K562 (cell line): ENCODE measurements around the gene BTG2. TPM values are rescaled to one million over a fixed set of nuclear protein-coding genes. Genes with fewer than 3 reads are reported as not detected.

Experiments used
- CTCF ChIP-seq, 3 experiments: IDR thresholded peaks in 2 of 3; conservative IDR thresholded peaks in 1 of 3; 2 replicates each; pipeline ENCODE4 v1.5.1; 2011 to 2012; ENCODE audit warnings: low read length in 3 of 3, mild to moderate bottlenecking in 3 of 3, control low read depth in 2 of 3, improper control_type of control experiment in 1 of 3, inconsistent platforms in 1 of 3, low read depth in 1 of 3, mixed read lengths in 1 of 3, moderate library complexity in 1 of 3; ENCODE audit not compliant: insufficient read depth in 2 of 3
- DDX20 ChIP-seq: fragments of 450-650 bp; IDR thresholded peaks from 2 replicates; pipeline ENCODE4 v1.6.1; 2016; ENCODE audit warnings: missing genetic modification characterization, low read depth, mild to moderate bottlenecking, missing compliant biosample characterization, moderate library complexity
- MAFF ChIP-seq: IDR thresholded peaks from 2 replicates; pipeline ENCODE4 v1.6.1; 2012; ENCODE audit warnings: low read length, improper control_type of control experiment
- MYC ChIP-seq, 2 experiments: fragments of 250-450 bp in 1 of 2; sonication (Bioruptor Pico) in 1 of 2; IDR thresholded peaks; 2 replicates each; pipeline versions ENCODE4 v1.5.1 to v1.6.1; 2012 to 2021; ENCODE audit warnings: low read depth in 2 of 2, borderline replicate concordance in 1 of 2, improper control_type of control experiment in 1 of 2, low read length in 1 of 2, mild to moderate bottlenecking in 1 of 2, moderate library complexity in 1 of 2
- NBN ChIP-seq: fragments of 450-650 bp; IDR thresholded peaks from 2 replicates; pipeline ENCODE4 v1.6.1; 2016; ENCODE audit warnings: low read depth, mild to moderate bottlenecking
- PPARD ChIP-seq: fragments of 250-450 bp; sonication (Bioruptor Pico); IDR thresholded peaks from 2 replicates; pipeline ENCODE4 v1.8.0; 2022; ENCODE audit warnings: inconsistent platforms, mild to moderate bottlenecking, moderate library complexity
- RB1 ChIP-seq: fragments of 450-650 bp; IDR thresholded peaks from 2 replicates; pipeline ENCODE4 v1.6.1; 2017; ENCODE audit warnings: low read depth, mild to moderate bottlenecking
- SPI1 ChIP-seq: IDR thresholded peaks from 2 replicates; pipeline ENCODE4 v1.6.1; 2011; ENCODE audit warnings: low read depth, low read length, control low read depth, borderline replicate concordance
- SREBF1 ChIP-seq: fragments of 150-350 bp; IDR thresholded peaks from 2 replicates; pipeline ENCODE4 v1.6.1; 2014; ENCODE audit warnings: antibody characterized with exemption, low read depth, low read length, borderline replicate concordance
- SRSF3 ChIP-seq: fragments of 200-400 bp; formaldehyde crosslinking; IDR thresholded peaks from 2 replicates; pipeline ENCODE4 v1.6.1; 2016; ENCODE audit warnings: mild to moderate bottlenecking, low read length, moderate library complexity; ENCODE audit not compliant: insufficient read depth
- ZNF445 ChIP-seq: fragments of 250-450 bp; sonication (Bioruptor Pico); IDR thresholded peaks from 2 replicates; pipeline ENCODE4 v1.4.0; 2020; ENCODE audit warnings: low read depth, mild to moderate bottlenecking, moderate library complexity
- polyA plus RNA-seq, 8 experiments: library from polyadenylated mRNA; depleted of rRNA in 4 of 8; stranded (reverse) in 5 of 8; unstranded in 3 of 8; fragments of >200 nt; fragmentation: Nextera tagmentation in 2 of 8; fragmentation: Illumina TruSeq in 1 of 8; extraction: Ambion mirVana in 2 of 8; extraction: Trizol in 1 of 8; gene quantifications; 2 replicates each; pipeline versions ENCODE4 v1.2.1 to v1.2.3, GENCODE V29; 2011 to 2014; ENCODE audit warnings: inconsistent platforms in 1 of 8, missing spikeins in 1 of 8
- total RNA-seq, 7 experiments: library from RNA; depleted of rRNA in 6 of 7; stranded (reverse); fragments of >200 nt in 6 of 7; fragmentation: Illumina TruSeq in 2 of 7; extraction: Trizol in 2 of 7; gene quantifications; 2 replicates each; pipeline versions ENCODE4 v1.2.1 to v1.2.3, GENCODE V29; 2011 to 2021; ENCODE audit warnings: low replicate concordance in 1 of 7
- TF ChIP-seq, protein P1 (sequence below), 2 experiments: fragments of 450-650 bp; IDR thresholded peaks; 2 replicates each; pipeline ENCODE4 v1.6.1; 2018; ENCODE audit warnings: mild to moderate bottlenecking in 2 of 2, low read depth in 1 of 2; ENCODE audit not compliant: partially characterized antibody in 2 of 2
- TF ChIP-seq, protein P2 (sequence below), 2 experiments: IDR thresholded peaks in 1 of 2; conservative IDR thresholded peaks in 1 of 2; 2 replicates each; pipeline ENCODE4 v1.6.1; 2016; ENCODE audit warnings: low read depth in 2 of 2, mild to moderate bottlenecking in 1 of 2, missing compliant biosample characterization in 1 of 2, missing genetic modification characterization in 1 of 2, moderate library complexity in 1 of 2
- TF ChIP-seq, protein P3 (sequence below): fragments of 200-800 bp; sonication (Bioruptor generic); IDR thresholded peaks from 2 replicates; pipeline ENCODE4 v1.6.1; 2017; ENCODE audit warnings: missing genetic modification characterization, missing compliant biosample characterization

Gene BTG2
- total and polyA plus RNA-seq, 9 of the 15 experiments (the other 6 are each of a cell fraction or from before 2014, with no cell fraction given), result 2.3 to 41.9 (median 8.7) TPM

DNA sequence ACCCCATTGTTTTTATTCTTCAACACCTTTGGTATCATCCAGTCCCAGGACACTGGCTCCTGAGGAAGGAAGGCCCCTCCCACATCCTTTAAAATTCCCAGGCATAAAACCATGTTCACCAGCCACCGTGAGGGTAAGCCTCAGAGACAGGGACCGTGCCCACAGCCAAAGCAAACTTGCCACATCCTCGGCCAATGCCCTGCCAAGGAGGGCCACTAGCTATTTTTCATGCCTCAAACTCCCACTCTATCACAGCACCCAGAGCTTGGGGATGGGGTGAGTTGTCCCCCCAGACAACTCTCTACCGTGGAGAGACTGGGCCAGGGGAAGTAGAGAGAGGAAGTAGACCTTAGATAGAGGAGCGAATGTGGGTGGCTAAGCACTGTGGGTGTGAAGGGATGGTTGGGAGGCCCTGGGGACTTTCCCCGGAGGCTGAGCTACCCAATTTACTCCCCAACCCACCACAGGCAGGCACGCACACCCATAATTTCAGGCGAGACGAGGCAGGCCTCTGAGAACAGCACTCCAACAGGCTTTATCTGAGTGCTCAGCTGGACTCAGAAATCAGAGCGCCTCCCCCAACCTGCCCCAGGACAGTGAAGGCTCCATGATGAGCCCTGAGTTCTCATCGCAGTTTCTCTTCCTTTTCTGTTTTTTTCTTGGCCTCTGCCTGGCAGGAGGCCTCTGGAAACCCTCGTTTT, 15.9 kb upstream of the BTG2 start (continued):
- TF ChIP-seq SREBF1, result no peak
- TF ChIP-seq MAFF, result no peak
- TF ChIP-seq SPI1, result peak; percentile 94
- no peak for TF ChIP-seq DDX20 (tag)
- TF ChIP-seq RB1, result 0 out of 2 replicates have a peak, but pooled peaks have one; percentile 42
- no peak for TF ChIP-seq ZNF445 (CRISPR knock-in tag)
- TF ChIP-seq PPARD (CRISPR knock-in tag), result no peak
- TF ChIP-seq SRSF3, result no peak
- TF ChIP-seq, protein P1, sequence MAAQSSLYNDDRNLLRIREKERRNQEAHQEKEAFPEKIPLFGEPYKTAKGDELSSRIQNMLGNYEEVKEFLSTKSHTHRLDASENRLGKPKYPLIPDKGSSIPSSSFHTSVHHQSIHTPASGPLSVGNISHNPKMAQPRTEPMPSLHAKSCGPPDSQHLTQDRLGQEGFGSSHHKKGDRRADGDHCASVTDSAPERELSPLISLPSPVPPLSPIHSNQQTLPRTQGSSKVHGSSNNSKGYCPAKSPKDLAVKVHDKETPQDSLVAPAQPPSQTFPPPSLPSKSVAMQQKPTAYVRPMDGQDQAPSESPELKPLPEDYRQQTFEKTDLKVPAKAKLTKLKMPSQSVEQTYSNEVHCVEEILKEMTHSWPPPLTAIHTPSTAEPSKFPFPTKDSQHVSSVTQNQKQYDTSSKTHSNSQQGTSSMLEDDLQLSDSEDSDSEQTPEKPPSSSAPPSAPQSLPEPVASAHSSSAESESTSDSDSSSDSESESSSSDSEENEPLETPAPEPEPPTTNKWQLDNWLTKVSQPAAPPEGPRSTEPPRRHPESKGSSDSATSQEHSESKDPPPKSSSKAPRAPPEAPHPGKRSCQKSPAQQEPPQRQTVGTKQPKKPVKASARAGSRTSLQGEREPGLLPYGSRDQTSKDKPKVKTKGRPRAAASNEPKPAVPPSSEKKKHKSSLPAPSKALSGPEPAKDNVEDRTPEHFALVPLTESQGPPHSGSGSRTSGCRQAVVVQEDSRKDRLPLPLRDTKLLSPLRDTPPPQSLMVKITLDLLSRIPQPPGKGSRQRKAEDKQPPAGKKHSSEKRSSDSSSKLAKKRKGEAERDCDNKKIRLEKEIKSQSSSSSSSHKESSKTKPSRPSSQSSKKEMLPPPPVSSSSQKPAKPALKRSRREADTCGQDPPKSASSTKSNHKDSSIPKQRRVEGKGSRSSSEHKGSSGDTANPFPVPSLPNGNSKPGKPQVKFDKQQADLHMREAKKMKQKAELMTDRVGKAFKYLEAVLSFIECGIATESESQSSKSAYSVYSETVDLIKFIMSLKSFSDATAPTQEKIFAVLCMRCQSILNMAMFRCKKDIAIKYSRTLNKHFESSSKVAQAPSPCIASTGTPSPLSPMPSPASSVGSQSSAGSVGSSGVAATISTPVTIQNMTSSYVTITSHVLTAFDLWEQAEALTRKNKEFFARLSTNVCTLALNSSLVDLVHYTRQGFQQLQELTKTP (IDR thresholded peaks at IDR 0.05; ENCODE audit: low read depth in 1 of 2, partially characterized antibody in 2 of 2), result no peak
- TF ChIP-seq NBN, result peak; percentile 69; the same call in 1 of the 2 replicates
- TF ChIP-seq CTCF (IDR thresholded peaks at IDR 0.05 in 2 of 3, conservative IDR thresholded peaks at IDR 0.05 in 1 of 3; ENCODE audit: insufficient read depth in 2 of 3, low read depth in 1 of 3, low read length in 3 of 3), result peak in 1 of 3 experiments; percentile 11; a peak in 2 of 6 replicates
- TF ChIP-seq, protein P2, sequence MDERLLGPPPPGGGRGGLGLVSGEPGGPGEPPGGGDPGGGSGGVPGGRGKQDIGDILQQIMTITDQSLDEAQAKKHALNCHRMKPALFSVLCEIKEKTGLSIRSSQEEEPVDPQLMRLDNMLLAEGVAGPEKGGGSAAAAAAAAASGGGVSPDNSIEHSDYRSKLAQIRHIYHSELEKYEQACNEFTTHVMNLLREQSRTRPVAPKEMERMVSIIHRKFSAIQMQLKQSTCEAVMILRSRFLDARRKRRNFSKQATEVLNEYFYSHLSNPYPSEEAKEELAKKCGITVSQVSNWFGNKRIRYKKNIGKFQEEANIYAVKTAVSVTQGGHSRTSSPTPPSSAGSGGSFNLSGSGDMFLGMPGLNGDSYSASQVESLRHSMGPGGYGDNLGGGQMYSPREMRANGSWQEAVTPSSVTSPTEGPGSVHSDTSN (CRISPR knock-in tag; IDR thresholded peaks at IDR 0.05; ENCODE audit: low read depth), result no peak
- TF ChIP-seq, protein P2 (tag; conservative IDR thresholded peaks at IDR 0.05; ENCODE audit: low read depth), result no peak
- TF ChIP-seq, protein P3, sequence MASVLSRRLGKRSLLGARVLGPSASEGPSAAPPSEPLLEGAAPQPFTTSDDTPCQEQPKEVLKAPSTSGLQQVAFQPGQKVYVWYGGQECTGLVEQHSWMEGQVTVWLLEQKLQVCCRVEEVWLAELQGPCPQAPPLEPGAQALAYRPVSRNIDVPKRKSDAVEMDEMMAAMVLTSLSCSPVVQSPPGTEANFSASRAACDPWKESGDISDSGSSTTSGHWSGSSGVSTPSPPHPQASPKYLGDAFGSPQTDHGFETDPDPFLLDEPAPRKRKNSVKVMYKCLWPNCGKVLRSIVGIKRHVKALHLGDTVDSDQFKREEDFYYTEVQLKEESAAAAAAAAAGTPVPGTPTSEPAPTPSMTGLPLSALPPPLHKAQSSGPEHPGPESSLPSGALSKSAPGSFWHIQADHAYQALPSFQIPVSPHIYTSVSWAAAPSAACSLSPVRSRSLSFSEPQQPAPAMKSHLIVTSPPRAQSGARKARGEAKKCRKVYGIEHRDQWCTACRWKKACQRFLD, result 0 out of 2 replicates have a peak, but pooled peaks have one; percentile 9
- no peak for TF ChIP-seq MYC (IDR thresholded peaks at IDR 0.05; ENCODE audit: low read depth, low read length)
- no peak for TF ChIP-seq MYC (CRISPR knock-in tag; IDR thresholded peaks at IDR 0.05; ENCODE audit: borderline replicate concordance, low read depth)
